T-helper 2 cell treated with Interferon-gamma antibody and Interleukin-4, amounts not matched to agents 100 ng/mL and 5 ng/mL, for 36 hours (primary cell): Measurements from ENCODE around the gene TAF5. TPM values are rescaled to one million over a fixed set of nuclear protein-coding genes. Genes with fewer than 3 reads are reported as not detected.

Experiments
- intact Hi-C: fragments of 100-400 bp; cut with micrococcal nuclease; formaldehyde crosslinking; loops from one replicate; pipeline ENCODE4 v1.15.1; 2023
- total RNA-seq: library from RNA; stranded (reverse); gene quantifications from 2 replicates; pipeline ENCODE4 v1.2.3, GENCODE V29; 2022

The TAF5 gene
- total RNA-seq, 1 donor from 2014 or later, result 11.2 TPM

DNA sequence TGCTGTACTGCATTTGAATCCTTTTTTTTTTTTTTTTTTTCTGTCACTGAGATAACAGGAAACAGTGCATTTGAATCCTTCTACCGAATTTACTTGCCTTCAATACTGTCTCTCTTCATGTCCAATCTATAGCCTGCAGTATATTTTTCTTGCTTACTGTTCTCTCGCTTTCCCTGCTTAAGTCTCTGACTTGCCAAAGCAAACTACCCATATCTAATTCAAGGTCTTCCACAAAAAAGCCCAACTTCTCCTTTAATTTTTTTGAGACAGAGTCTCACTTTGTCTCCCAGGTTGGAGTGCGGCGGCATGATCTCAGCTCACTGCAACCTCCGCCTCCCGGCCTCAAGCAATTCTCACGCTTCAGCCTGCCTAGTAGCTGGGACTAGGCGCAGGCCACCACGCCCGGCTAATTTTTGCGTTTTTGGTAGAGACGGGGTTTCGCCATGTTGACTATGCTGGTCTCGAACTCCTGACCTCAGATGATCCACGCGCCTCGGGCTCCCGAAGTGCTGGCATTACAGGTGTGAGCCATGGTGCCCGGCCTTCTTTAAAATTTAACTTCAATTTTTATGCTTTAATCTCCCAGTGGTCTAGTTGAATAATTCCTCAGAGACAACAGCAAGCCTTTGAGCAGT lies 29.5 kb downstream of the TAF5 start:
- intact Hi-C loops, result loop anchor here (5.0 kb wide), 1 partner anchor 55 kb away; the partner anchor contains the start of gene CALHM2

DNA sequence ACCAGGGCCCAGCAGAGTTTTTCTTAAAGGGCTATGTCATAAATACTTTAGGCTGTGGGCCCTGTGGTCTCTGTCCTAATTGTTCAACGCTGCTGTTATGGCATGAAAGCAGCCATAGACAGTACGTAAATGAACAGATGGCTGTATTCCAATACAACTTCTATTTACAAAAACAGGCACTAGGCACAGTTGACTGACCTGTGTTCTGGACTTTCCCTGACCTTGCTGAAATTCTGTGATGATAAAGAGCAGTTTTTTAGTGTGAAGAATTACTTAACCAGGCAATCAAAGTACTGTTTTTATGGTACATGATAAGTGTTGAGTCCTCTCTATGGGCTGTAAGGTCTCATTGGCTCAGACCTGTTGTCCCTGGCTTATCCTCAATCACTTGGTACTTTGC lies 45.8 kb downstream of the TAF5 start:
- intact Hi-C loops, result no loop called here

DNA sequence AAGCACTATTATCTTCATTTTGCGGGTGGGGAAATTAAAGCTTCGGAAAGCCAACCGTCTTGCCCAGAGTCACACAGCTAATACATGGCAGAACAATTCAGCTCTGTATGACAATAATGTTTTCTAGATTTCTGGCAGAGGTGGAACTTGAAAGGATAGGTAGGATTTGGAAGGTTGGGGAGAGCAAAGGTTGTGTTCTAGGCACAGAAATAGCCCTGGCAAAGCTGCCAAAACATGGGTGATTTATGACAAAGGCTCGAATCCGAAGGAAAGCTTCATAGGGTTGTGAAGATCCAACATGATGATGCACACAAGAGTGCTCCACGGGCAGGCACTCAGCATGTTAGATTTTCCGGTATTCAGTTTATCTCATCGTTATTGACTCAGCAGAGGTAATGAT lies 47.8 kb downstream of the TAF5 start:
- intact Hi-C loops, result no loop called here

DNA sequence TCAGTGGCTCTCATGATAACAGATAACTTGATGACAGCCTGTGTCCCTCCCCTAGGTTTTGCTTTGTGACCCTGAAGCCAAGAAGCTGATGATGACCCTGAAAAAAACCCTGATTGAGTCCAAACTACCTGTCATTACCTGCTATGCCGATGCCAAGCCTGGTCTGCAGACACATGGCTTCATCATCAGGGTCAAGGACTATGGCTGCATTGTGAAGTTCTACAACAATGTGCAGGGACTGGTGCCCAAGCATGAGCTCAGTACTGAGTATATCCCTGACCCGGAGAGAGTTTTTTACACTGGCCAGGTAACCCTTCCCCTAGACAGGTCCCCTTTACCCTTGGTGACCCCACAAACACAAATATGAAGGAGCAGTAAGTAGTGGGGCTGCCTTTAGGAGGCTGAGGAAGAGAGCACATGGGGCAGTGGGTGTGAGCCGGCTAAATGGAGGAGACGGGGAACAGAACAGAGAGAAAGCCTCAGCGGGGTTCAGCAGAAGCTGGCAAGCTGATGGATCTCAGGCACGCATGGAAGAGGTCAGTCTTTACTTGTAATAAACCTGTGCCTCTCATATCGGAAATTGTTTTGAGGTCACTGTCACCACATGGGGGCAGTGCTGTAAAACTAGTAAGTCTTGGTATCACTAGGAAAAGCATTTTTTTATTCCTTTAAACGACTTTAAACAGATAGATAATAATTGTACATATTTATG lies 48.8 kb downstream of the TAF5 start:
- intact Hi-C loops, result loop anchor here (1.0 kb wide), 1 partner anchor 69 kb away; no protein-coding TSS in a partner anchor

DNA sequence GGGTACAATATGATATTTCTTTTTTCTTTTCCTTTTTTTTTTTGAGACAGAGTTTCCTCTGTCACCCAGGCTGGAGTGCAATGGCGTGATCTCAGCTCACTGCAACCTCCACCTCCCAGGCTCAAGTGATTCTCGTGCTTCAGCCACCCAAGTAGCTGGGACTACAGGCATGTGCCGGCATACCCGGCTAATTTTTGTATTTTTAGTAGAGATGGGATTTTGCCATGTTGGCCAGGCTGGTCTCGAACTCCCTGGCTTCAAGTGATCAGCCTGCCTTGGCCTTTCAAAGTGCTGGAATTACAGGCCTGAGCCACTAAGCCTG lies 49.3 kb downstream of the TAF5 start:
- intact Hi-C loops, result loop anchor here (1.0 kb wide), 1 partner anchor 68 kb away; no protein-coding TSS in a partner anchor

DNA sequence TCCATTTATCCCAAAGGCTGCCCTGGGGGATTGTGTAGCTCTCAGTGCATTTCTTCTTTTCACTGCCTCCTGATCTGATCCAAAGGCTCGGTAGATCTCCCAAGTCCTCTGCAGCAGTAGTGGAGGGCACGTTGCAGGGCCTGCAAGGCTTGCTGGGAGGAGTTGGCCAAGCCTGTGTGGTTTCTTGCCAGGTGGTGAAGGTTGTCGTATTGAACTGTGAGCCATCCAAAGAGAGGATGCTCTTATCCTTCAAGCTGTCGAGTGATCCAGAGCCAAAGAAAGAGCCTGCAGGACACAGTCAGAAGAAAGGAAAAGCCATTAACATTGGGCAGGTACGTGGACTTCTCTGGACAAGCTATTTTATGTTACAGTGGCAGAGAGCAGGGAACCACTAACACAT lies 49.8 kb downstream of the TAF5 start:
- intact Hi-C loops, result loop anchor here (1.0 kb wide), 1 partner anchor 68 kb away; no protein-coding TSS in a partner anchor

DNA sequence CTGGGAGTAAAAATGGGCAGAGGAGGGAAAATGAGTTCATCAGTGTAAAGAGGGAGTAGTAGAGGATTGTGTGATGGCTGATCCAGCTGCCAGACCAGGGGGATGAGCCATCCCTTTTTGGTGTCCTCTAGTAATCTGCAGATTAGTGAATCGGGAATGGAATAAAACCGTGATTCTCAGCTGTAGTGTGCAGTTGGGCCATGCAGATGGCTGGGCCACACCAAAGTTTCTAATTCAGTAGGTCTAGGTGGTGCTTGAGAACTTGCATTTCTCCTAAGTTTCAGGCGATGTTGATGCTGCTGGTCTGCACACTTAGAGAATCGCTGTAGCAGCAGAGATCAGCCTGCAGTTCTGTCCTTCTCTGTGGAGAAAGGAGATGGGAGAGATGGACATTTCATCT lies 51.3 kb downstream of the TAF5 start:
- intact Hi-C loops, result no loop called here

DNA sequence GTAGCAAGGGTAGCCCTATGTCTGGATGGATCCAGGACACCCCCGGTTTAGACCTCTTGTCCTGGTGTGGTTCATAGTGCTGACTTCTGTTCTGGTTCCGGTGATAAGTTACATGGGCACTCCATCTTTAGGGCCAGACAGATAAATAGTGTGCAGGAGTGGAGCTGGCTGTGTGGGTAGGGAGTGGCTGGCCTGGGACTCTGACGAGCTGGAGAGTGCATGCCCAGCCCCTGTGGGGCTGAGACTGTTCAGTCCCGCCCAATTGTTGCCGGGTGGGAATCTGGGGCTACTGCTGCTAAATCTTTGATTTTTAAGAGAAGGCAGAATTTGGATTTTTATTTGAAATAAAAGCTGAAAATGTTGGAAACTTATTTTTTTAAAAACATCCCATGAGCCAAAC lies 56.0 kb downstream of the TAF5 start:
- intact Hi-C loops, result no loop called here

DNA sequence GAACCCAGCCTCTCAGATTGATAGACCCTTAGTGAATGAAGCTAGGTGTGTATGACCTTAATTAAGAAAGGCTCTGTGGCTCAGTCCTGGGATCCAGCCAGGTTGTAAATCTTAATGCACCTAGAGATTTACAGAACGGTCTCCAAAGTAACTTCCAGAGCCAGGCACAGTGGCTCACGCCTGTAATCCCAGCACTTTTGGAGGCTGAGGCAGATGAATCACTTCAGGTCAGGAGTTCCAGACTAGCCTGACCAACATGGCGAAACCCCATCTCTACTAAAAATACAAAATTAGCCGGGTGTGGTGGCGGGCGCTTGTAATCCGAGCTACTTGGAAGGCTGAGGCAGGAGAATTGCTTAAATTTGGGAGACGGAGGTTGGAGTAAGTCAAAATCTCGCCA lies 60.1 kb downstream of the TAF5 start:
- intact Hi-C loops, result no loop called here

DNA sequence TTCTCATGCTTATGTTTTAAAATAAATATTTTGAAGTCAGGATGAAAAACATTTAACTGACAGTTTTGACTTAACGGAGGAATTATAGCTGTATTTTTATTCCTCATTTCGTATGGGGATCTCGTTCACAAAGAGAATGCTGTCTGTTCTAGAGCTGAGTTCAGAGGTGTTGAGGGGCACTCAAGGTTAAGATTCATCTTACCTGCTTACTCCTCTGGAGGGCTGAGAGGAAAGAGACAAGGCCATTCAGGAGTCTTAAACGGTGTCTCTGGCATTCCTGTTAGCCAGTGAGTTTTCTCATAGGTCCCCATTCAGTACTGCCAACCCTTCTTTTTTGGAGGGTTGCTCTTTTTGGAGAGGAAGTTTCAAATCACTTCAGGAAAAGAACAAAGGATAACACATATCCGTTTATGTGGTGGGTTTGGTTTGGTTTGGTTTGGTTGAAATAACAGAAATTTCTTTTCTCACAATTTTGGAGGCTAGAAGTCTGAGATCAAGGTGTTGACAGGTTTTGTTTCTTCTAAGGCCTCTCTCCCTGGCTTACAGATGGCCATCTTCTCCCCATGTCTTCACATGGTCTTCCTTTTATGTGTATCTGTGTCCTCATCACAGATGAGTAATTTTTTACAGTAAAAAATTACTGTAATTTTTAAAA lies 61.3 kb downstream of the TAF5 start:
- intact Hi-C loops, result no loop called here

DNA sequence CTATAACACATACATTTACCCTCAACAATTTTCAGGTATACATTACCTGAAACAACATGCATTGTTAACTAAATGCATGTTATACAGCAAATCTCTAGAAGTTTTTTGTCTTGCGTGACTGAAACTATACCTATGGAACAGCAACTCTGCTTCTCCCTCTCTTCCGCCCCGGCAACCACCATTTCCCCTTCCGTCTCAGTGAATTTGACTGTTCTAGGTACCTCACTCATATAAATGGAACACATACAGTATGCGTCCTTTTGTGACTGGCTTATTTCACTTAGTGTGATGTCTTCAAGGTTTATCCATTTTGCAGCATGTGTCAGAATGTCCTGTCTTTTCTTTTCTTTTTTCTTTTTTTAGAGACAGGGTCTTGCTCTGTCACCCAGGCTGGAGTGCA lies 61.9 kb downstream of the TAF5 start:
- intact Hi-C loops, result no loop called here

DNA sequence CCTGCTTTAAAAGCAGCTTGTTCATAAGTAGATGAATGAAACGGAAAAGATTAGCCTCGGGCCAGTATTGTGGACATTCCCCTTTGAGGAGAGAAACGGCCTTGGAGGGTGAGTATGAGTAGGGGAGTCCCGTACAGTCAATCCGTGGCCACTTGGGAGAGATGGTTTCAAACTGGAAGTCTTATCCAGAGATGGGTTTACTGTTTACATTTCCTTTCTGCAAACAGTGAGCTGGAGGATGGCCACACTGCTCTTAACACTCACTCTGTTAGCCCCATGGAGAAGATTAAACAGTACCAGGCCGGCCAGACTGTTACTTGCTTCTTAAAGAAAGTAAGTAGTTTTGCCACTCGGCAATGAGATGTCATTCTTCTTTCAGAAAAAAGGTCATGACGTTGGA lies 64.1 kb downstream of the TAF5 start:
- intact Hi-C loops, result no loop called here

DNA sequence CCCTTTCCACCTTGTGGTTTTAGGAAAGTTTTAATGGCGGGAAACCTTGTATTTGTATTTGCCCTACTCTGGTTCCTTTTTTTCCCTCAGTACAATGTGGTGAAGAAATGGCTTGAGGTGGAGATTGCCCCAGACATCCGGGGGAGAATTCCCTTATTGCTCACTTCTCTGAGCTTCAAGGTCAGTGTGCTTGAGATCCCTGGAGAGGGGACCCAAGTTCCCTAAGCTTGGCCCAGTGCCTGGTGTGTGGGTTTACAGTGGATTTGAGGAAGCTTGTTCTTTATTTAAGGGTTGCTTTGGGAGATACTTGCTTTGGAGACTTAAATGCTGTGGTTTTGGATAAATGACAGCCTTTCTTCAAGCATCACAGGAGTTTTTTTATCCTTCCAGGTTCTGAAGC lies 66.1 kb downstream of the TAF5 start:
- intact Hi-C loops, result no loop called here

Other genes with a start within 250 kb of the TAF5 start
- gene NT5C2, start 174.7 kb upstream of the TAF5 start, total RNA-seq, result 71.7 and 77.0 TPM in 2 replicates
- gene RPEL1, start 122.1 kb upstream of the TAF5 start, total RNA-seq, result not detected in 2 replicates
- 0.25 and 0.27 TPM in 2 replicates for gene INA, start 90.8 kb upstream of the TAF5 start, total RNA-seq
- gene PCGF6, start 16.8 kb upstream of the TAF5 start, total RNA-seq, result 12.6 and 13.6 TPM in 2 replicates
- 318 and 323 TPM in 2 replicates for gene ATP5MK, start 28.5 kb downstream of the TAF5 start, total RNA-seq
- 56.0 and 60.1 TPM in 2 replicates for gene PDCD11, start 28.6 kb downstream of the TAF5 start, total RNA-seq
- gene CALHM2, start 84.4 kb downstream of the TAF5 start, total RNA-seq, result 78.3 and 80.0 TPM in 2 replicates
- gene CALHM1, start 90.9 kb downstream of the TAF5 start, total RNA-seq, result 0.25 and 0.27 TPM in 2 replicates
- gene CALHM3, start 111.3 kb downstream of the TAF5 start, total RNA-seq, result 0.14 TPM in 1 of 2 replicates, not detected in the other
- 1.5 TPM in 2 replicates for gene NEURL1, start 125.7 kb downstream of the TAF5 start, total RNA-seq